DOHH2 (cell line): ENCODE data around the gene NRDE2.

Experiments used
- H3F3A ChIP-seq: fragments of 200-600 bp; sonication (generic), shearing (Covaris generic); 2 replicates; pipeline ENCODE4 v1.6.0; 2016; ENCODE audit warnings: antibody characterized with exemption, mild to moderate bottlenecking; ENCODE audit not compliant: control insufficient read depth, insufficient read depth
- H3K27ac ChIP-seq: fragments of 200-600 bp; sonication (generic); 2 replicates; pipeline ENCODE4 v1.5.1; 2014; ENCODE audit warnings: low read depth, mild to moderate bottlenecking, low read length, moderate library complexity
- H3K27me3 ChIP-seq: fragments of 200-600 bp; sonication (generic); 2 replicates; pipeline ENCODE4 v1.6.1; 2014; ENCODE audit warnings: mild to moderate bottlenecking, low read length, mixed read lengths; ENCODE audit not compliant: control insufficient read depth
- H3K36me3 ChIP-seq: fragments of 200-600 bp; sonication (generic); 2 replicates; pipeline ENCODE4 v1.6.1; 2014; ENCODE audit warnings: mild to moderate bottlenecking, low read length, moderate library complexity, mixed read lengths; ENCODE audit not compliant: control insufficient read depth
- H3K4me1 ChIP-seq: fragments of 200-600 bp; sonication (generic); 2 replicates; pipeline ENCODE4 v1.6.1; 2014; ENCODE audit warnings: mild to moderate bottlenecking, low read length, mixed read lengths; ENCODE audit not compliant: control insufficient read depth
- H3K4me2 ChIP-seq: fragments of 200-600 bp; sonication (generic); 2 replicates; pipeline ENCODE4 v1.6.0; 2014; ENCODE audit warnings: mild to moderate bottlenecking, low read length, moderate library complexity
- H3K4me3 ChIP-seq: fragments of 200-600 bp; sonication (generic); 2 replicates; pipeline ENCODE4 v1.5.1; 2014; ENCODE audit warnings: mild to moderate bottlenecking, low read length, mixed read lengths
- H3K79me2 ChIP-seq: fragments of 200-600 bp; sonication (generic); 2 replicates; pipeline ENCODE4 v1.6.1; 2014; ENCODE audit warnings: mild to moderate bottlenecking, low read length, mixed read lengths; ENCODE audit not compliant: control insufficient read depth
- H3K9me2 ChIP-seq: fragments of 200-600 bp; sonication (generic); replicated peaks from 2 replicates; pipeline ENCODE4 v1.6.1; 2014; ENCODE audit warnings: mild to moderate bottlenecking, low read length, mixed read lengths; ENCODE audit not compliant: control insufficient read depth
- H3K9me3 ChIP-seq: fragments of 200-600 bp; sonication (generic); 2 replicates; pipeline ENCODE4 v1.6.1; 2014; ENCODE audit warnings: antibody characterized with exemption, low read length, mixed read lengths; ENCODE audit not compliant: control insufficient read depth, insufficient read depth
- H4K20me1 ChIP-seq: fragments of 200-600 bp; sonication (generic); 2 replicates; pipeline ENCODE4 v1.6.0; 2014; ENCODE audit warnings: low read depth, mild to moderate bottlenecking, antibody characterized with exemption, low read length, moderate library complexity; ENCODE audit not compliant: control insufficient read depth, insufficient read depth
- CTCF ChIP-seq: fragments of 200-600 bp; sonication (generic); IDR thresholded peaks from one replicate; pipeline ENCODE4 v1.5.1; 2014; ENCODE audit warnings: antibody characterized with exemption, mild to moderate bottlenecking, low read depth, low read length; ENCODE audit not compliant: poor library complexity, severe bottlenecking
- EZH2phosphoT487 ChIP-seq: fragments of 200-600 bp; sonication (generic); IDR thresholded peaks from 2 replicates; pipeline ENCODE4 v1.6.1; 2017; ENCODE audit warnings: borderline replicate concordance, mild to moderate bottlenecking, antibody characterized with exemption, low read length, moderate library complexity, mixed read lengths

NRDE2 gene

GRCh38 chr14:90295870-90296516, 35.7 kb downstream of the NRDE2 start:
- Histone ChIP-seq H3K4me2 (no peak overlapping the region), H3K4me1 (no peaks in the 10 kb centered on the region), H3F3A (no peaks in the 10 kb centered on the region), H3K27ac (no peak overlapping the region), H4K20me1 (no peaks in the 10 kb centered on the region), H3K9me3 (no peaks in the 10 kb centered on the region), H3K9me2 (no peaks in the 10 kb centered on the region), H3K79me2 (no peaks in the 10 kb centered on the region), H3K27me3 (no peaks in the 10 kb centered on the region), H3K36me3 (peaks cover 28% of the 10 kb centered on the region), H3K4me3 (no peak overlapping the region)
- no peak for TF ChIP-seq EZH2phosphoT487
- TF ChIP-seq CTCF: no peak

- H3K27me3 ChIP-seq: no peaks in the 10 kb centered on the region
- peaks cover 36% of the 10 kb centered on the region for H3K36me3 ChIP-seq
- no peak overlapping the region for H3K27ac ChIP-seq
- no peaks in the 10 kb centered on the region for H3K9me3 ChIP-seq
- H3K4me2 ChIP-seq: no peak overlapping the region
- no peaks in the 10 kb centered on the region for H4K20me1 ChIP-seq
- H3K79me2 ChIP-seq: no peaks in the 10 kb centered on the region
- no peak overlapping the region for H3K4me3 ChIP-seq
- H3K9me2 ChIP-seq: no peaks in the 10 kb centered on the region
- no peaks in the 10 kb centered on the region for H3K4me1 ChIP-seq
- H3F3A ChIP-seq: no peaks in the 10 kb centered on the region
- TF ChIP-seq CTCF (no peak), EZH2phosphoT487 (no peak)
Observed at GRCh38 chr14:90294872-90295271, 36.9 kb downstream of the NRDE2 start.

GRCh38 chr14:90293766-90294730, 37.7 kb downstream of the NRDE2 start:
- Histone ChIP-seq H3K79me2 (no peaks in the 10 kb centered on the region), H3K9me3 (no peaks in the 10 kb centered on the region)
- TF ChIP-seq CTCF (no peak), EZH2phosphoT487 (no peak)

More at GRCh38 chr14:90293766-90294730, 37.7 kb downstream of the NRDE2 start:
- H3K36me3 ChIP-seq: peaks cover 40% of the 10 kb centered on the region
- H3K4me2 ChIP-seq: no peak overlapping the region
- H3K9me2 ChIP-seq: no peaks in the 10 kb centered on the region
- no peaks in the 10 kb centered on the region for H4K20me1 ChIP-seq
- no peaks in the 10 kb centered on the region for H3F3A ChIP-seq
- no peaks in the 10 kb centered on the region for H3K27me3 ChIP-seq
- H3K27ac ChIP-seq: no peak overlapping the region
- no peak overlapping the region for H3K4me3 ChIP-seq
- no peaks in the 10 kb centered on the region for H3K4me1 ChIP-seq
